Activated CD4-positive, alpha-beta memory T cell treated with anti-CD3 and anti-CD28 coated beads, Interleukin-2, amount 10 ng/mL, durations not matched to agents 7 days and 5 days (primary cell): Measurements from ENCODE around the gene CLCF1. TPM values are rescaled to one million over a fixed set of nuclear protein-coding genes. Genes with fewer than 3 reads are reported as not detected.

ENCODE experiments used
- CTCF ChIA-PET: fragments of 350-600 bp; sonication (Branson Sonifier 250); formaldehyde crosslinking; loops from one replicate; lab custom pipeline; 2021; ENCODE audit warnings: antibody characterized with exemption, inconsistent platforms; lab: Charles Lee
- POLR2A ChIA-PET: fragments of 350-600 bp; sonication (Branson Sonifier 250); formaldehyde crosslinking; loops from one replicate; lab custom pipeline; 2021; ENCODE audit warnings: antibody characterized with exemption; lab: Charles Lee
- DNase-seq: peaks from one replicate; pipeline ENCODE4 v3.0.0-alpha.2; 2020
- H3K27ac Mint-ChIP-seq: one replicate; pipeline ENCODE4 v1.8.0; 2021; ENCODE audit warnings: mild to moderate bottlenecking, mixed read lengths
- H3K27me3 Mint-ChIP-seq: one replicate; pipeline ENCODE4 v1.8.0; 2021; ENCODE audit warnings: mixed read lengths
- H3K36me3 Mint-ChIP-seq: one replicate; pipeline ENCODE4 v1.8.0; 2021; ENCODE audit warnings: low read depth, mixed read lengths
- H3K4me1 Mint-ChIP-seq: one replicate; pipeline ENCODE4 v1.8.0; 2021; ENCODE audit warnings: mixed read lengths
- H3K4me3 Mint-ChIP-seq: one replicate; pipeline ENCODE4 v1.8.0; 2021; ENCODE audit warnings: mild to moderate bottlenecking, mixed read lengths
- H3K9me3 Mint-ChIP-seq: one replicate; pipeline ENCODE4 v1.8.0; 2021; ENCODE audit warnings: mixed read lengths
- total RNA-seq, 2 experiments: library from RNA; stranded (reverse); gene quantifications; one replicate each; pipeline ENCODE4 v1.2.3, GENCODE V29; 2021

The CLCF1 gene
- total RNA-seq, 2 experiments from 2014 or later = 0.65 to 0.71 TPM

- Mint-ChIP-seq H3K9me3 (no peaks in the 10 kb centered on the region), H3K36me3 (no peaks in the 10 kb centered on the region), H3K27ac (no peak overlapping the region), H3K4me3 (no peak overlapping the region), H3K27me3 (peaks cover 47% of the 10 kb centered on the region), H3K4me1 (peaks cover 15% of the 10 kb centered on the region)
- ChIA-PET CTCF (interaction anchor here (1.4 to 35.2 kb wide), 3 partner anchors 20 to 31 kb away, joined by 3 to 847 read pairs (median 17); partner anchors contain the start of genes POLD4 and PPP1CA), POLR2A (interaction anchor here (1.1 to 8.7 kb wide), 4 partner anchors 15 to 32 kb away, joined by 3 to 122 read pairs (median 8); partner anchors contain the start of genes POLD4, PPP1CA and RAD9A)
- no peak for DNase-seq
Measured at GRCh38 chr11:67376873-67377808, 3.7 kb upstream of the CLCF1 start.

DNA sequence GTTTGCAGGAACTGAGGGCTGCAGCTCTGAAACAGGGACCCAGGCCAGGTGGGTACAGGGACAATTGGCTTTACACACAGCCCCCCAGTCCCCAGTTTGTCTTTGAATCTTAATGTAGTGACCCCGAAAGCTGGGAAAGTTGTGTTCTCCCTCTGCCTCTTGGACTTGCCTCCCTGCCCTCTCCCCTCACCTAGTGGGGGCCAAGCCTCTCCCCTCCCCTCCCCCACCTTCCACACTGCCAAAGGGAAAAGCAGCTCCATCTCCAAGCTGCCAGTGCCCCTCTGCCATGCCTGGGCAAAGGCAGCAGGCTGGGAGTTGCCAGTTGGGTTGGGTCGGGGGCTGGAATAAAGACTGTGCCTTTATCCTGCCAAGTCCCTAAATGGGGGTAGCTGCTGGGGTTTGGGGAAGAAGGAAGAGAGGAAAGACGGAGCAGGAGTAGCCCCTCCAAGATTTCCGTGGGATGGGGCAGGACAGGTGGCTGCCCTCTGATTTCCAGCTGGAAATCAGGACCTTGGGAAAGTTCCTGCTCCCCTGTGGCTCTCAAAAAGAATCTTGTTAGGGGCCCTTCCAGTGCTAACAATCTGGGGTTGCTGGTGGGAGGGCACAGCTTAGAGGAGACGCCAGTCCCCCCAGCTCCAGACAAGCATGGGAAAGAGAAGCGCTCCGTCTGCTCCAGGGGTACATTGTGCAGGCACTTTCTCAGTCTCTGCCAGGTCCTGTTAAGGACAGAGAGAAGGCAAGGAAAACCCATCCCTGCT, 2.8 kb upstream of the CLCF1 start:
- no peaks in the 10 kb centered on the region for H3K36me3 Mint-ChIP-seq
- no peak overlapping the region for H3K4me3 Mint-ChIP-seq
- POLR2A ChIA-PET = interaction anchor here (1.1 to 8.7 kb wide), 4 partner anchors 16 to 31 kb away, joined by 3 to 122 read pairs (median 8); partner anchors contain the start of genes POLD4, PPP1CA and RAD9A
- no peak for DNase-seq
- no peaks in the 10 kb centered on the region for H3K9me3 Mint-ChIP-seq
- CTCF ChIA-PET = interaction anchor here (1.4 to 35.2 kb wide), 3 partner anchors 19 to 30 kb away, joined by 3 to 847 read pairs (median 17); partner anchors contain the start of genes POLD4 and PPP1CA
- peaks cover 51% of the 10 kb centered on the region for H3K27me3 Mint-ChIP-seq
- no peak overlapping the region for H3K27ac Mint-ChIP-seq
- H3K4me1 Mint-ChIP-seq = peaks cover 21% of the 10 kb centered on the region

GRCh38 chr11:67375320-67376055, 2.1 kb upstream of the CLCF1 start:
- no peak for DNase-seq
- H3K36me3 Mint-ChIP-seq = no peaks in the 10 kb centered on the region
- no peak overlapping the region for H3K27ac Mint-ChIP-seq
- no peaks in the 10 kb centered on the region for H3K9me3 Mint-ChIP-seq
- no peak overlapping the region for H3K4me3 Mint-ChIP-seq
- H3K27me3 Mint-ChIP-seq = peaks cover 54% of the 10 kb centered on the region
- POLR2A ChIA-PET = interaction anchor here (1.1 to 8.7 kb wide), 4 partner anchors 16 to 30 kb away, joined by 3 to 122 read pairs (median 8); partner anchors contain the start of genes POLD4, PPP1CA and RAD9A
- CTCF ChIA-PET = interaction anchor here (1.4 to 35.2 kb wide), 3 partner anchors 18 to 30 kb away, joined by 3 to 847 read pairs (median 17); partner anchors contain the start of genes POLD4 and PPP1CA
- peaks cover 27% of the 10 kb centered on the region for H3K4me1 Mint-ChIP-seq

DNA sequence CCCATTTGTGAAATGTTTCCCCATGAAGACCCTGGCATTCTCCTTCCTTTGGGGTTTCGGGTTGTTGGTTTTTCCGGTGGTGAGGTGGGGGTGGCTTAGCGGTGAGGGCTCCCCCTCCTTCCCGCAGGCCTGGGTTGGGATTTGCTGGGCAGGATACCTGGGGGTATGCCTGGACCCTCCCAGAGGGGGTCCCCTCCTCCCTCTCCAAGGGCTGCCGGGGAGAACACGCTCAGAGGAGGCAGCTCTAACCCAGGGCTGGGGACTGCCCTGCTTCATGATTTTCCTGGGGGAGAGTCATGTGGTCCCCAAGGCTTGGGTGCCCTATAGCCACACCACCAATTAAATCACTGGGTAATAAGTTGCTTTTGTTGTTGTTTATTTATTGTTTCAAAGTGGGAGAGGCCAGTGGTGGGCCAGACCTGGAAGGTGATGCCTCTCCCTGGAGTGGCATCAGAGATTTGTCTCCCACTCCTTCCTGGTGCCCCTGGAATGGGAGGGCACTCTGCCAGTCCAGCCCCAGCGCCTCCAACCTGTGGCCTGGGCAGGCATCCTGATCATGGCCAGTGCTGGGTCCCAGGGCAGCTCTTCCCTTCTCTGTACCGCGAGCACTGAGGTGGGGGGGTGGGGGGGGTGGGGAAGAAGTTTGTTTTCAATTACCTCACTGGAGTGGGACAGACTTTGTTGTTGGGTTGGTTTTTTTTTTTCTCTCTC, 1.3 kb upstream of the CLCF1 start:
- Mint-ChIP-seq H3K4me3 (peak overlapping the region; percentile 32), H3K27me3 (peaks cover 59% of the 10 kb centered on the region)
- POLR2A ChIA-PET = interaction anchor here (0.9 to 8.7 kb wide), 5 partner anchors 11 to 135 kb away, joined by 3 to 122 read pairs (median 6); partner anchors contain the start of genes POLD4 and TMEM134

DNA sequence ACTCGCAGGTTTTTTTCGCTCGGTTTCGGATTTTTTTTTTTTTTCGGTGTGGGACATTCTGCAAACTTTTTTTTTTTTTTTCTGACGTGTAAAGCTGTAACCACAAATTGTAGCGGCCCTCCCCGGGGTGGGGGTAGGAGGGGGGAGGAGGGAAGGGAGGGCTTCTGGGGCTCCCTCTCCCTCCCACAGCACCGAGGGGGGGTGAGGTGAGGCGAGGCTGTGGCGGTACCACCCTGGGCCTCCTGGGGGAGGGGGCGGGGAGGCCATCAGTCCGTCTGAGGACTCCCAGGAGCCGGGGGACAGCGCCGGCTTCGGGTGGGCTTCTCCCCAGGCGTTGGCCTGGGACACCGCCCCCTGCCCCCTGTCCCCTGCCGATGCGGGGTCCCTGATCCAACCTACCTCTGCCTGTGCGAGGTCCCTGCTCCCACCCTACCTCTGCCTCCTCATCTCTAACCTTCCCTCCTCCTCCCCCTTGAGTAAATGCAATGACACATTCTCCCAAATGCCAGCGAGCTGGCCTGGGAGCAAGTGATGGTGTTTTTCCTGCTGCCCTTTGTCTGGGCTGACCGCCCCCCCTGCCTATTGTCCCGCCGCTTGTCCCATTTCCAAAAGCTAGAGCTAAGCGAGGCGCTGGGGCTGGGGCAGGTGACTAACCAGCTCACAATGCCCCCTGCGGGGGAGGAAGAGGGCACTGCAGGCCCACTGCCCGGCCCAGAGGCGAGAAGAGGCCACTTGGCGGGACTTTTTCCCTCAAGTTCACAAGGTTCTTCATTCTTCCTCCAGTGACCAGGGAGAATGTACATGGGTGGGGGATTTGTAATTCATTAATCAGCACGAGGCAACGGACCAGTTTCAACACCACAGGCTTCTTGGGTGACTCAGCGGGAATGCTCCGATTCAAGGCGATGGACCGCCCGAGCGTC, 511 bp upstream of the CLCF1 start:
- H3K36me3 Mint-ChIP-seq = no peaks in the 10 kb centered on the region
- ChIA-PET POLR2A (interaction anchor here (0.9 to 6.1 kb wide), 6 partner anchors 10 to 134 kb away, joined by 3 to 85 read pairs (median 4); partner anchors contain the start of genes POLD4 and TMEM134), CTCF (interaction anchor here (0.9 to 35.2 kb wide), 7 partner anchors 9 to 48 kb away, joined by 3 to 847 read pairs (median 4); partner anchors contain the start of genes POLD4 and PPP1CA)
- H3K4me3 Mint-ChIP-seq = peak overlapping the region; percentile 82
- peaks cover 41% of the 10 kb centered on the region for H3K4me1 Mint-ChIP-seq
- peak; percentile 72 for DNase-seq
- H3K27me3 Mint-ChIP-seq = peaks cover 64% of the 10 kb centered on the region
- H3K9me3 Mint-ChIP-seq = no peaks in the 10 kb centered on the region
- peak overlapping the region; percentile 56 for H3K27ac Mint-ChIP-seq

More for the DNA sequence above, 1.3 kb upstream of the CLCF1 start:
- Mint-ChIP-seq H3K4me1 (peaks cover 32% of the 10 kb centered on the region), H3K36me3 (no peaks in the 10 kb centered on the region), H3K9me3 (no peaks in the 10 kb centered on the region), H3K27ac (no peak overlapping the region)
- DNase-seq = no peak
- CTCF ChIA-PET = interaction anchor here (0.9 to 35.2 kb wide), 7 partner anchors 8 to 49 kb away, joined by 3 to 847 read pairs (median 4); partner anchors contain the start of genes POLD4 and PPP1CA

DNA sequence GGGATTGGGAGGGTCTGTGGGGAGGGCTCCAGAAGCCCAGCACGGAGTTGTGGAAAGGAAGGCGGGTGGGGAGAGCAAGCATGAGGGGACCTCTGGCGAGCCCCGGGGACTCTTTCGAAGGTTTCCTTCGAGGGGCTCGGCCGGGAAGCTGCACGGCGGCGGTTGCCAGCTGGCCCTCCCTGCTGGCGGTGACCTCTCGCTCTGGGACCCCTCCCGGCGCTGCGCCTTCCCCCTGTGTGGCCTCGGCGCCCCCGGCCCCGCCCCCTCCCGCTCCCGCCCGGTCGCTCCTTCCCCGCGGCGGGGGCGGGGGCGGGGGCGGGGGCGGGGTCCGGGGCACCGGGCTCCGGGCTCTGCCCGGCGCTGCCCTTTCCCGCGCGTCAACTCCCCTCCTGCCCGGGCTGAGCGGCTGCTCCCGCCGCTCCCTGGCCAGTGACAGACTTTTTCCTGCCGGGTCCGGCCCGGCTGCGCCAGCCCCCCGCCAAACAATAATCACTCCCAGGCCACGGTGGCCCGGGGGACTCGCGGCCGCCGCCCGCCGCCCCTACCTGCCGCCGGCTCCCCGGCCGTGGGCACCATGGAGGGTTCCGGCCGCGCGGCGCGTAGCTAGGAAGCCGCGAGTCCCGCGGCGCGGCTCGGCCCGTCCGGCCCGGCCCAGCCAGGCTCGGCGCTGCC, 941 bp downstream of the CLCF1 start:
- Mint-ChIP-seq H3K4me1 (peaks cover 54% of the 10 kb centered on the region), H3K36me3 (no peaks in the 10 kb centered on the region), H3K4me3 (no peak overlapping the region), H3K9me3 (no peaks in the 10 kb centered on the region), H3K27ac (no peak overlapping the region), H3K27me3 (peaks cover 73% of the 10 kb centered on the region)
- ChIA-PET CTCF (interaction anchor here (6.0 to 35.2 kb wide), 2 partner anchors 9 to 15 kb away, joined by 49 to 847 read pairs; partner anchors contain the start of gene POLD4), POLR2A (interaction anchor here (0.6 to 6.1 kb wide), 6 partner anchors 9 to 101 kb away, joined by 3 to 85 read pairs (median 4); partner anchors contain the start of genes POLD4 and TMEM134)
- no peak for DNase-seq

GRCh38 chr11:67371911-67372320, 1.5 kb downstream of the CLCF1 start:
- ChIA-PET POLR2A (interaction anchor here (1.2 to 6.1 kb wide), 2 partner anchors 9 to 18 kb away, joined by 3 to 85 read pairs; partner anchors contain the start of gene POLD4), CTCF (interaction anchor here (2.0 to 35.2 kb wide), 3 partner anchors 10 to 111 kb away, joined by 6 to 847 read pairs (median 49); partner anchors contain the start of gene POLD4)
- H3K9me3 Mint-ChIP-seq = no peaks in the 10 kb centered on the region
- no peak overlapping the region for H3K27ac Mint-ChIP-seq
- H3K4me3 Mint-ChIP-seq = peak overlapping the region; percentile 64
- no peaks in the 10 kb centered on the region for H3K36me3 Mint-ChIP-seq
- DNase-seq = no peak
- H3K27me3 Mint-ChIP-seq = peaks cover 70% of the 10 kb centered on the region
- peaks cover 54% of the 10 kb centered on the region for H3K4me1 Mint-ChIP-seq

DNA sequence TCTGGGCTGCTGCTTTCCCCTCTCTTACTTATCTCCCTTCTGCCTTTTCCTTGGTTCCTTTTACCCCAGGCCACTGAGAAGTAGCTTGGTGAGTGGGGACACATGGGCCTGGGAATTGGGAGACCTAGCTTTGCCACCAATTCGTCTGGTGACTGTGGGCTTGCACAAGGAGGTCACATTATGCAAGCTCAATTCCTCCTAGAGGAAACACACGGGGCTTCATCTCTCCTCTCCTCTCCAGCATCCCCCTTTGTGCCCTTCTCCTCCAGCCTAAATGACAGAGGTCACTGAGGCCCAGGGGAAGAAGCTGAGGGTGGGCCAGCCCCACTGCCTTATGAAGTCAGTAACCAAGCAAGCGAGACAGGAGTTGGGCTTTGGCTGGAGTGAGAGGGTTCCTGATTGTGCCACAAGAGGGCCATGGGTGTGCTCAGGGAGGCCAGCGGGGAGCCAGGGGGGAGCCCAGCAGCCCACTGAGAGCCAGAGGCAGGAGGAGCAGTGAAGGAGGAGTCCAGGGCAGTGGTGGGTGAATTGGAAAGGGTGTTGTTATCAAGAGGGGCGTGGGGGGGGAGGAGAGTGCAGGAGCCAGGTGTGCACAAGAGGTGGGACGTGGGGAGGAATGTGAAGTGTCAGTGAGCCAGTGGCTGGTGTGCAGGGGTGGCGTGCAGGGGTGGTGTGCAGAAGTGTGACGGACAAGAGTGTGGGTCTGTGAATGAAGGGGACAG, 2.0 kb downstream of the CLCF1 start:
- H3K4me3 Mint-ChIP-seq = peak overlapping the region; percentile 64
- H3K4me1 Mint-ChIP-seq = peaks cover 54% of the 10 kb centered on the region
- ChIA-PET CTCF (interaction anchor here (0.6 to 35.2 kb wide), 5 partner anchors 10 to 110 kb away, joined by 5 to 847 read pairs (median 6); partner anchors contain the start of gene POLD4), POLR2A (interaction anchor here (1.1 to 6.1 kb wide), 4 partner anchors 8 to 17 kb away, joined by 3 to 85 read pairs (median 4); partner anchors contain the start of gene POLD4)
- H3K27me3 Mint-ChIP-seq = peaks cover 65% of the 10 kb centered on the region
- H3K36me3 Mint-ChIP-seq = no peaks in the 10 kb centered on the region
- no peak for DNase-seq
- H3K27ac Mint-ChIP-seq = no peak overlapping the region
- no peaks in the 10 kb centered on the region for H3K9me3 Mint-ChIP-seq
